ENCODE data around the gene RSRC1.
"Not testable (repeated sequence)": the region's sequence is repeated elsewhere in the genome, so short reads cannot be mapped to it uniquely, and the experiment has no call there.

Gene RSRC1

DNA sequence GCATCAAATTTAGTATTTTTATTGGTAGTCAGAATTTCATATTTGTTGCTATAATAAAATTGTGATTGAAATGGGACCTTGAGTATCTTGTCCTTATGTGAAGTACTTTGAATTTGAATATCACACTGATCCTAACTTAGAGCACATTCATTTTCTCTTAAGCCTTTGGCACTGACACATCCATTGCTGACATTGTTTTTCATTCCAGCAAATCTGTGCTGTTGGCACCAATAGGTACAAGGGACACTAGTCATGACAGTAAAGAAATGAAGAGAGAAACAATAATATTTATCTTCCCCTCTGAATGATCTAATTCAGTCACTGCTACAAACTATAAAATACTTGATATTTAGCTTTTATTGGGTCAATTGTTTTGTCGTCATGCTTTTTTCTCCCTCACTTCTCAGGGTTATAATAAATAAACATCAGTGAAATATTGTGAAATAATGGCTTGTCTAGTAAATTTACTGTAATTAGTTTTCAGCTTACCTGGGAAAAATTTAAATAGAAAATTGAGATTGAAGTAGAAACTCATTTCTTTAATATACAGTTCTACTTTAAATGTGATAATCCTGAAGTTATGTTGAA lies 294.3 kb downstream of the RSRC1 start:
- DNase-seq (ENCODE audit: low spot score): no peak

DNA sequence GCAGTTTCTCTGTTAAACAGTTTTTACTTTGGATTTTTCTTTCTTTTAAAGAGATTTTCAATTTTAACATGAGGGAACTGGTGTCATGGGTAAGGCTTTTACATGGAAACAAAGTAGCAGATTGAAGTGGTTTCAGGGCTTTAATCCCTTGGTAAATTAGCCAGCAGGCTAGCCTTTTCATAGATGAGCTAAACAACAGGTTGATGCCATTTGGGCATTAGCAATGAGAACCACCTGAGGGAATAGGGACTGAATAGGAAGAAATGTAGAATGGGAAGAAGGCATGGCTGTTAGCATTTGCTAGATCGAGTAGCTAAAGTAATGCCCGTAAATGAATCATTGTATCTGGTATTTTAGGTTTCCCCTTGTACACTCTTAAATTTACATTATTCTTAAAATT lies 295.6 kb downstream of the RSRC1 start:
- DNase-seq (ENCODE audit: low spot score): no peak

GRCh38 chr3:158407844-158408517 lies 298.1 kb downstream of the RSRC1 start:
- no peak for DNase-seq (ENCODE audit: low spot score)

- DNase-seq (ENCODE audit: low spot score): not testable (repeated sequence)
Observed at GRCh38 chr3:158408518-158408897, 298.6 kb downstream of the RSRC1 start.

DNA sequence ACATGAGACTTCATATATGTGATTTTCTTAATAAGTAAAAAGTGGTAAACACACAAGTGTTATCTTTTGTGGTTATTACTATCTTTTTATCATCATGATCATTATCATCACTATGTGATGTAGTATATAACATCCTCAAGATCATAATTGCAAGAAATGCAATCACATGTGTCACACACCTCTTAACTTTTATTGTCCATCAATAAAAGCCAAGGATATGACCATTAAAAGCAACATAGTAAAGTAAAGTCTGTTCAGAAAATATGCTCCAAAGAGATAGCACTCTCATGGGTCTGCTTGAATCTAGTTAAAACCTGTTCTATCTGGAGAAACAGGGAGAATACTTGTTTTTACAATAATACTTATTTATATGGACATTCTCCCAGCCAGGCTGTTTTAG lies 308.1 kb downstream of the RSRC1 start:
- no peak for DNase-seq (ENCODE audit: low spot score)

- DNase-seq (ENCODE audit: low spot score): no peak
Observed at GRCh38 chr3:158419820-158420653, 310.1 kb downstream of the RSRC1 start.

- DNase-seq (ENCODE audit: low spot score): no peak
Observed at GRCh38 chr3:158420654-158421396, 310.9 kb downstream of the RSRC1 start.

- DNase-seq (ENCODE audit: low spot score): no peak
Observed at GRCh38 chr3:158430448-158430847, 320.6 kb downstream of the RSRC1 start.

DNA sequence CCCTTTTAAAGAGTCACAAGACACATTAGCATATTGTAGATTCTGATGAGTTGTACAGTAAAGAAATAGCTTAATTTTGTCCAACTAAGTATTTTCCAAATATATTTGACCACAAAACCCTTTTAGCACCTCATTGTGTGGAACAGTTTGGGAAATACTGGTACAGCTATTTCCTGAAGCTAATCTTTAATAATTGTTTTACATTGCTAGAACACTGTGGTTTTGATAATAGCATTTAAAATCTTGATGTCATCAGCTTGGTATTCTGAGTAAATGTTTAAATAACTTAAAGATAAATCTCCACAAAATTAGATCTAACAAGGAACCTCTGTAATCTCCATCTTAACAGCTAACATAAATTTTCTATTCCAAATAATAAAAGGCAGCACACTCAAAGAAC lies 321.1 kb downstream of the RSRC1 start:
- DNase-seq (ENCODE audit: low spot score): no peak

DNA sequence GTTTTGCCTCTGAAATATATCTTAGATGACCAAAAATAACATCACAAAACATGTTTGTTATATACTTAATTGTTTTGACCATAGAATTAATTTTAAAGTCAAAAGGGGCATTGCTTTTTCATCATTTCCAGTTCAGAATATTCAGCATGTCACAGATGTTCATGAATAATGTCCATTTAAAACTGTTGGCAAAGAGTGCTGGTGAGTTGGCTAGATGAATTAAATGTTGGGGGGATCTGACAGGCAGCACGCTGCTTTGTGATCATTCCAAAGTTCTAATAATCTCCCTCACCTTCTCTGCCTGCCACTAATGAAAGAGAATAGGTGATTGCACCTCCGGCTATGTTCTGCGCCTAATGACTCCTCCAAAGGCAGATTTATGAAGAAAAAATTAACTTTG lies 321.9 kb downstream of the RSRC1 start:
- no peak for DNase-seq (ENCODE audit: low spot score)

DNA sequence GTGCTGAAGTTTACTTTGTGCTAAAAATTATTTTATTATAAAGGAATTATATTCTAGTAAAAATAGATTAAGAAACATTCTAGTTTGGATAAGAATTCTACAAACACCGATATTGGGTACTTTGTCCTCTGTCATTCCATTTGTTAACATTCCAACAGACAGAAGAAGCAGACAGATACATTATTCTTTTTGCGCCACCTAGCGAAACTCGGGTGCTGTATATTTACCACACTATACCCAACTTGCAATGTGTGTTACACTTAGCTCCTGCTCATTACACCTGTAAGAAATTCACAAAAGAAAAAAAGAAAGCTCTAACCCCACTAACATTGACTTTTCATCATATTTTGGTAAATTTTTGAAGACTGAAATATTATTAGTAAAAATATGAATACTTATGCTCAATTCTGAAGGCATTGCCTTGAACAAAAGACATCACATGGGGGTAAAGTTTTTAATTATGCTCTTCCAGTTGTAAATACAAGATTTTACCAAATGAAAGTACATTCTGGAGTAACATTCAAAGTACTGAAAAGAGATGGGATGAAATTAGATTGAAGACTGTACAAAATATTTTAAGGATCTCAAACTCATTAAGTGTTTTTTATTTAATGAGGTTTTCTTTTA lies 324.6 kb downstream of the RSRC1 start:
- DNase-seq (ENCODE audit: low spot score): peak; percentile 66

- no peak for DNase-seq (ENCODE audit: low spot score)
Observed at GRCh38 chr3:158443632-158444031, 333.7 kb downstream of the RSRC1 start.

- no peak for DNase-seq (ENCODE audit: low spot score)
Observed at GRCh38 chr3:158447408-158447807, 337.5 kb downstream of the RSRC1 start.

DNA sequence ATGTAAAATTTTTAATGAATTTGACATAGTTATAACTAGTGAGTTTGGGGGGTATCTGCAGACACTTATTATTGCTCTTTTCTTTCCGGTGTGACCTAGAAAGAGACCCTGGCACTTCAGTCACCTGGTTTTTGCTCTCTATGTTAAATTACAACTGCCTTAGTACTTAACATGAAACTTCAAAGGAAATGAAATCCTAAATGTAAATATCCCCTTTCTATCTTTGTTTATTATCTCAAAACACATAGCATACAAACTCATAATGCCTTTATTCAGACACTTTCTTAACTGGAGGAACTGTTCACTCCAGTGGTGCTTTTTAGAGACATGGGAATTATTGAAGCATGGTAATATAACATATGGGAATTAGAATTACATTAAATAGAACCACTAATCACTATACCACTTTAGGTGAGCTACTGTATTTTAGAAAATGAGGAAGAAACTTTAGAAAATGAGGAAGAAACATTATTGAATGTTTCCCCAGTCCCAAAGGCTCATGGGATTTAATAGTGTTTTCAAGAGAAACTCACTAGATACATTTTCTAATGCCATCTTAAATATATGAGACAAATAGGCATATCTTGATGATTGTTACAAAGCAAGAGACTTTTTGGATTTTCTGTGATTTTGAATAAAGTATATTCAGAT lies 341.6 kb downstream of the RSRC1 start:
- DNase-seq (ENCODE audit: low spot score): no peak

- DNase-seq (ENCODE audit: low spot score): no peak
Observed at GRCh38 chr3:158452334-158452733, 342.4 kb downstream of the RSRC1 start.

DNA sequence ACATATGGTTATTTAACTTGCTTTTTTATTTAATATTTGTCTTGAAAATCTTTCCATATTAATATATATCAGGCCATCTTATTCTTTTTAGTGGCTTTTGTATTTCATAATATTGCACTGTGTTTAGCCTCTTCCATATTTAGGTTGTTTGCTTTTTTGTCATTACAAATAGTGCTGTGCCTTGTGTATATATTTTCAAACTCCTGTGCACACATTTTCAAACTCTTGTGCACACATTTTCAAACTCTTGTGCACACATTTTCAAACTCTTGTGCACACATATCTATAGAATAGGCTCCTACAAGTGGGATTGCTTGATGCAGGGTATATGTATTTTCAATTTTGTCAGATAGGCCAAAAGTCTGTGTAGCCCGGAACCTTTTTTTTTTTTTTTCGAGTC lies 343.1 kb downstream of the RSRC1 start:
- no peak for DNase-seq (ENCODE audit: low spot score)

DNA sequence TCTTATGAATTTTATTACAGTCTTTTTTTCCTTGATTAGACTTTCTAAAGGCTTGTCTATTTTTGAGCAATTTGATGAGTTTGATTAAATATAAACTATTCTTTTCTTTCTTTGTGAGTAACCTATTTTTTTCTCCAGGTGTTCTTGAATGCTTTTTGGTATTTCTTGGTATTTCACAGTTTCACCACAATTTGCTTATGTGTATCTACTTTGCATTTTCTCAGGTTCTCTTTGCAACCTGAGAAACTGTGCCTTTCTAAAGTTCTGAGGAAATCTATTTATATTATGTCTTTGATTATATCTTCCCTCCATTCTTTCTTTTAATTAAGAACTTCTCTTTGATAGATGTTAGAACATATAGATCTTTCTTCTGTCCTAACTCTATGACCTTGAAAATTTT lies 344.0 kb downstream of the RSRC1 start:
- no peak for DNase-seq (ENCODE audit: low spot score)

DNA sequence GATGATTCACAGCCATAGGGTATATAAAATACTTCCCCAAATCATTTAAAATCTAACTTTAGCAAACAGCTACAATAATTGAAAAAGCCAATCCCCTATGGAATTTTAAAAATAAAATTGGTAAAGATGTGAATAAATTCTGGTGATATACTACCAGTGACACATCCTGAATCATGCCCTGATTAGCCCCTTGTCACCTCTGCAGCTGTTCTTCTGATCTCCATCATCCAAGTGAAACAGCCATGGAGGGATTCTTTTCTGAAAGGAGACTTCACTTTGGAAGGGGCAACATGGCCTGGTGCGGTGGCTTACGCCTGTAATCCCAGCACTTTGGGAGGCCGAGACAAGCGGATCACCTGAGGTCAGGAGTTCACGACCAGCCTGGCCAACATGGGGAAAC lies 345.5 kb downstream of the RSRC1 start:
- DNase-seq (ENCODE audit: low spot score): no peak

GRCh38 chr3:158456114-158456513 lies 346.2 kb downstream of the RSRC1 start:
- no peak for DNase-seq (ENCODE audit: low spot score)

DNA sequence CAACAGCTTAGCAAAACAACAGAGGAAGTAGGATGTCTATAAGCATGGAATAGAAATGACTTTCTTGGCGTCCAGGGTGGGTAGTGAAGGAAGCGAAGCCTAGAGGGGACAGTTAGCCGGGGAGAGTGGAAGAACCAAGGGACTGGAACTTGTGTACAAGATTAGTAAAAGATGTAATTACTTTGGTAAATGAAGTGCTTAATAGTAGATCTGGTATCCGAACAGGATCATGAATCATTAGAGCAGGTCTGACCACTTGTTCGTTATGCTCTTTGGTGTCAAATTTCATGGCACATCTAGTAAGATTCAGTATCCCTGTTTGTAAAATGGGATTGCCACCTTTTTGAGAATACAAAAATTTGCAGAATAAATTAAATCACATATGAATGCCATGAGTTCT lies 348.6 kb downstream of the RSRC1 start:
- DNase-seq (ENCODE audit: low spot score): no peak

DNA sequence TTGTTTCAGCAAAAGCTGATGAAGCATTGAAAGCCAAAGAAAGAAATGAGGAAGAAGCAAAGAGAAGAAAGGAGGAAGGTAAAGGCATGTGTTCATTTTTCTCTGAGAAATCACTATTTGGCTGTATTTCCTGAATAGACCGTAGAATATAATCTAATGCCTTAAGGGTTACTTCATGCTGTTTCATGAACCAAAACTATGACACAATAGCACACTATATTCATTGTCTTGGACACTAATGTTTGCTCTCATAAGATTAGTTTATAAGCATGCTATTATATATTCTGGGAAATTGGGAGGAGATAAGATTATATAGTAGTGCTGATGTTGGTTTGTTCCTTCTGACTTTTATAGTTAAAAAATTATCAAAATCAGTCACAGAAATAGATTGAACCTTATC lies 351.0 kb downstream of the RSRC1 start:
- no peak for DNase-seq (ENCODE audit: low spot score)

DNA sequence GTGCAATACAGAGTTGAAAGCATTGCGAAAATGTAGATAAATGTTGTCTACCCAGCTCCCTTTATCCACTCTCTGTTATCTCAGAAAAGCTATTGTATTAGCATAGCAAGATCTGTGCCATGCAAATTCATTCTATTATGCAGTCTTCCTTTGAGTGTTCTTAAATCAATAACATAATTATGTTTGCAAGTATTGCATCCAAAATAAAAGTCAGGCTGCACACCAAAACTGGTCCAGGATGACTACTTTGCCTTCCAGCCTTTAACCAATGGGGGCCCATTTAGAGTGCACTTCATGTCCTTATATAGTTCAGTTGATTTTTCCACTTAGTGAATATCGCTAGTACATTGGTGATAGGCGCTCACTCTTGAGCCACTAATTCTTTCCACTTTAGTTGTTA lies 353.7 kb downstream of the RSRC1 start:
- DNase-seq (ENCODE audit: low spot score): no peak

Data from LoVo (cell line).